GM18498 (cell line): ENCODE data around the gene ADAMTS19.

Experiments used
- ATAC-seq: cut with Tn5 transposase; IDR thresholded peaks from one replicate; pipeline ENCODE4 v1.9.1; 2021; ENCODE audit warnings: mild to moderate bottlenecking, moderate library complexity; ENCODE audit not compliant: unreplicated experiment

The ADAMTS19 gene

GRCh38 chr5:129664336-129664937 is 204.3 kb downstream of the ADAMTS19 start:
- ATAC-seq: peak; percentile 81

DNA sequence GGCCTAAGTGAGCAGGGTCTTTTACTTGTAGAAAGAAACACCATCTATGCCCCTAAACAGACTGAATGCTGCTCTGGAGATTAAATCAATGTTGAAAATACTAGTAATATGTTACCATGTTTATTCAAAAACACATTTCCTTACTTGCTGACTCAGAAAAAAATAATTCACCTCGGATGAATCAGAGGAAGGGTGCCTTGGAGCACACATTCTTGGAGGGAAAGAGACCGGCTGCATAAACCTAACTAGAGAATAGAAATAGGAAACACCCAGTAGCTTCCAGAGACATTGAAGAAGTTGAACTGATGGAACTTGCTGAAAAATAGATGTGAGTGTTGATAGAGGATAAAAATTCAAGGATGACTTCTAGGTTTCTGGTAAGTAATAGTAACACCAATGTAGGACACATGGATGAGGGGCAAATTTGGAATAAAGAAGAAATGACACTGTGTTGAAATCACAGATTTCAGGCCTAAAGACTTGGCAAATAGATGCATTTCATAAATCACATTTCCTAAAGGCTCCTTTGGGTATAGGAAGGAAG is 210.9 kb downstream of the ADAMTS19 start:
- ATAC-seq: no peak

- no peak for ATAC-seq
Observed at GRCh38 chr5:129672006-129672405, 211.9 kb downstream of the ADAMTS19 start.

DNA sequence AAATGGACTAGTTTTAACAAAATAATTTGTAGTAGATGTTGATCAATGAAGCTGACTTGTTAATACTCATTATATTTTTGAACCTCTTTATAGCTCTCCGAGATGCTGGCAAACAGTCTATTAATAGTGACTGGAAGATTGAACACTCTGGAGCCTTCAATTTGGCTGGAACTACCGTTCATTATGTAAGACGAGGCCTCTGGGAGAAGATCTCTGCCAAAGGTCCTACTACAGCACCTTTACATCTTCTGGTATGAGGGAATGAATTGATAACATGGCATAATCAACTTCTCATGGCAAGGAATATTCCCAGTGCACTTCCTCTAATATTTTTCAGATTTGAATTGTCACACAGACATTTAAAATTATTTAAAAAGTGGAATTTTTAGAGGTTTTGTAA is 219.6 kb downstream of the ADAMTS19 start:
- ATAC-seq: no peak

- ATAC-seq: no peak
Observed at GRCh38 chr5:129687941-129688340, 227.8 kb downstream of the ADAMTS19 start.

DNA sequence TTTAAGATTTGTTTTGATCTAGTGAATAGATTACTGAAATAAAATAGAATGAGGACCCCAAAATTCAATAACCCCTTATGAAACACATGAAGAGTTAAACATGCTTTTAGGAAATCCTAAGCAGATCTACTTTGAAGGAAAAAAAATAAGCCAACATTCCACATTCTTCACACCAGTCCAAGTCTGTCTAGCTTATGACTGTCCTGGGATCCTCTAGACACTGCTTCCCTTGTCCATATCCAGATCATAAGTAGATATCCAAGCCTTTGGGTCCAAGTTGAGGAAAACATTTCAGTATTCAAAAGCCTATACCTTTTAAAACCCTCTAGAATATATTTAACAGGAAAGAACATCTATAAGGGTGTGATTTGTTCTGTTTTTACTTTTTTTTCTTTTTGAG is 228.9 kb downstream of the ADAMTS19 start:
- no peak for ATAC-seq

- ATAC-seq: no peak
Observed at GRCh38 chr5:129691220-129691619, 231.1 kb downstream of the ADAMTS19 start.

DNA sequence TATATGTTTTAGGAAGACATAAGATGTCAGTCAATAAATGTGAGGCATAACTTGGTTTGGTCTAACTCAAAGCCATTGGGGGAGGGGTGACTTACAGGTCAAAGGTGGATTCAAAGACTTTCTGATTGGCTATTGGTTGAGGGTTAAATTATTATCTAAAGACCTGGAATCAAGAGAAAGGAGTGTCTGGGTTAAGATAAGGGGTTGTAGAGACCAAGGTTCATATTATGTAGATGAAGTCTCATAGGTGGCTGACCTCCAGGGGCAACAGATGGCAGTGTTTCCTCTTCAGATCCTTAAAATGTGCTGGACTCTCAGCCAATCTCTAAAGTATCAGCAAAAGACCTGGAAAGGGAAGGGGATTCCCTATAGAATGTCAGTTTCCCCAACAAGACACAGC is 236.5 kb downstream of the ADAMTS19 start:
- ATAC-seq: no peak

GRCh38 chr5:129698661-129699060 is 238.6 kb downstream of the ADAMTS19 start:
- no peak for ATAC-seq

DNA sequence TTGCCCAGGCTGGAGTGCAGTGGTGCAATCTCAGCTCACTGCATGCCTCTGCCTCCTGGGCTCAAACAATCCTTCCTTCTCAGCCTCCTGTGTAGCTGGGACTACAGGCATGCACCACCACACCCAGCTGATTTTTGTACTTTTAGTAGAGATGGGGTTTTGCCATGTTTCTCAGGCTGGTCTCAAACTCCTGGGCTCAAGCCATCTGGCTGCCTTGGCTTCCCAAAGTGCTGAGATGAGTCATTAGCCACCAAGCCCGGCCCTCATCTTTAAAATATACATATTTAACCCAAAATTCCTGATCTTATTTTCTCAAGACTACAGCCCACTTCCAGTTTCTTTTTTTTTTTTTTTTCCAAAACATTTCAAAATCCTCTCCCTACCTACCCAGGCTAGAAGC is 256.1 kb downstream of the ADAMTS19 start:
- ATAC-seq: no peak

DNA sequence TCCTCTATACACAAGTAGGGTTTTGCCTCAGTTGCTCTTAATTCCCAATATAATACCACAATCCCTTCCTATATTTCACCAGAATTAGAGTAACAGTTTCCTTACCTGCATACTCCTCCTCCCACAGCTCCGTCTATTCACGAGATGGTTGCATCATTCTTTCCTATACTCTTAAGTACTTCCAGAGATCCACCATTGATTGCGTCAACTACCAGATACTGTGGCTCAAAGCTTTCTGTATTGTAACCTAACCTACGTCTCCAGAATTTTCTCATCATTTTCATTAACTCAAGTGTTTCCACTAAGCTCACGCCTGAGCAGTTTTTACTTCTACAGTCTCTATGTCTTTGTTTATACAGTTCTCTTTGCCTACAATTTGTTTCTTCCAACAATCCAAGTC is 256.6 kb downstream of the ADAMTS19 start:
- ATAC-seq: no peak

- no peak for ATAC-seq
Observed at GRCh38 chr5:129717751-129718310, 257.7 kb downstream of the ADAMTS19 start.

DNA sequence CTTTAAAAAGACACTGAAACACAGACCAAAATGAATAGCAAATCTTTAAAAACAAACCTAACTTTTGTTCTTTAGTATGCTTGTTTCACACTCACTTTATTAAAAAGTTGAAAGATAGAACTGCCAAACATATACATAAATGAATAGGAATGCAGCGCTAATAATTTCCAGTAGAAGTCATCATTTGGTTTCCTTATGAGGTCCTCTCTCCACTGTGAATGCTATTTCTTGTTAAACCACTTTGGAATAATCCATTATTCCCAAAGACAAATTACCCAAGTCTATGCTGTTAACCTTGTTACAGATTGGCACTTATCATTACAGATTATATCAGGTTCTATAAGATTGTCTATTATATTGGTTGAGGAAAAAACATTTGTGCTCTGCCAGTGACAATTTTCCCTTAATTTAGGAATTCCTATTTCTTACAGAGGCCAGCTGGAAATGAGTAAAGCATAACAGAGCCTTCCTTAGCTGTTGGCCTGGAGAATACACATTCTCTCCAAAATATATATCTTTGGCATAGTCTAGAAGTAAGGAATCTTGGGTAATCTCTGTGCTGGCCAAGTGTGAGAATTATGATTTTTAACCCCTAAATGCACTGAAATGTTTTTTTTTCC is 258.5 kb downstream of the ADAMTS19 start:
- no peak for ATAC-seq

DNA sequence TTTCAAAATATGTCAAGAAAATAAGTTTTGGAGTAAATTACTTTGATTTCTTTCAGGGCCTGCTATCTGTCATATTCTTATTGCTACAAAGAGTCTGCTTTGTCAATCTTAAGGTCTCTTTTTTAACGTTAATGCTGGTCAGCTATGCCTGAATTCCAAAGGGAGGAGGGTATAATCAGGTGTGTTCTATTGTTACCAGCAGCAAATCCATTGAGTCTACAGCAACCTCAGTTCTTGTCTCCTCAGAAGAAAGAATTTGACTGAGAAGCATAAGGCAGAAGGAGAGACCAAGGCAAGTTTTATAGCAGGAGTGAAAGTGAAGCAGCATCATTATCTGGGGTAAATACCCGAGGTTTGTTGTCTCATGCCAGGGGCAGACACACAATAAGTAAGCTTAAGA is 264.1 kb downstream of the ADAMTS19 start:
- no peak for ATAC-seq

GRCh38 chr5:129724647-129725046 is 264.5 kb downstream of the ADAMTS19 start:
- ATAC-seq: no peak

GRCh38 chr5:129739773-129740172 is 279.7 kb downstream of the ADAMTS19 start:
- ATAC-seq: no peak

- no peak for ATAC-seq
Observed at GRCh38 chr5:129743541-129744187, 283.6 kb downstream of the ADAMTS19 start.

DNA sequence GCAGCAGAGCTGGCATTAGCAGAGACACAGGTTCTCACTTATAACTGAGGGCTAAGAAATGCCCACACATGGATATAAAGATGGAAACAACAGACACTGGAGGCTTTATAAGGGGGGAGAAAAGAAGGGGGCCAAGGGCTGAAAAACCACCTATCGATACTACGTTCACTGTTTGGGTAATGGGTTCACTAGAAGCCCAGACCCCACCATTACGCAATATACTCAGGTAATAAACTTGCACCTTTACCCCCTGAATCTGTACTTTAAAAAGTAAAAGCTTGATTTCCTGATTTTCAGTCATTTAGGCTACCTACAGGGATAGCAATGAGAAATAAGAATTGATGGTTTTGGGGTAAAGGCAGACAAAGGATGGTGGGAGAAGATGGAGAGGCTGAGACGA is 285.9 kb downstream of the ADAMTS19 start:
- no peak for ATAC-seq

- no peak for ATAC-seq
Observed at GRCh38 chr5:129746876-129747275, 286.8 kb downstream of the ADAMTS19 start.

DNA sequence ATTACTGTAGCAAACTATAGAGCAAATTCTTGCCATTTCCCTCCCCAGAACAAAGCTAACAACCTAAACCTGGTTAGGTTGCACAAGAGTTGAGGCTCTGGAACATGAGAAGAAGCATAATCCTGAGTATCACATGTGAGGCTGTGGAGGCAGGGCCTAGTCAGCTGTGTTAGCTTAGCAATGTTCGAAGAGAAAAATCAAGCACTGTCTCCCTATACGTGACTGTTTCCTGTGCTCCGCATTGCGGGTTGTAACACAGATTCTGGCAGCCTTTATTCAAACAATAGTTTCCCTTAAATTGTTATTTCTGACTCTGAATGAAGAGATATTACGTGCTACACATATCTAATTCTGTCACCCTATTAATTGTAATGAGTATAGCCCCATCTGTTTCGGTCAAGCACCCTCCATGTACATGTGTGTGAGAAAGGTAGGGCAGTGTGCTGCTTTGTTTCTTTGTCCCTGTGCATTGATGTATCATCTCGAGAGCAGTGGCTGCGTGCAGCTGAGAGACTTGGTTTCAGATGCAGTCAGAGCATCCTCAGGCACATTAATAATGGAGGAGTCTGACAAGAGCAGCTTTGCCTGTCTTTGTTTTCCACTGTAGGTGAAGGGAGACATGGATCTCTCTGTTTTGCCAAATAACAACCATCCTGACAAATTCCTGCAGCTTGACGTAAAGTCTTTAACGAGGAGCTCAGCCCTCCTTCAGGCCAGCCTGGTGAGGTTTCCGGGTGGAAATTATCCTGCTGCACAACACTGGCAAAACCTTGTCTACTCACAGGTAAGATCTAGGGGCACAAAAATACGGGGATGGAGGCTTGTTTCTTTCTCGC is 287.7 kb downstream of the ADAMTS19 start, which contains the start of gene MINAR2:
Gene MINAR2, plus strand, starts transcription at position 523 of the 836 bp plus-strand sequence. Its CDS starts 97 bp downstream, at position 620.
- no peak for ATAC-seq
